Astrocyte (in vitro differentiated cells and primary cell): ENCODE data around the gene SH3BP2. TPM values are rescaled to one million over a fixed set of nuclear protein-coding genes. Genes with fewer than 3 reads are reported as not detected.

Source experiments
- DNase-seq: peaks from one replicate; pipeline ENCODE4 v3.0.0-alpha.2; 2010; ENCODE audit warnings: low read depth
- FAIRE-seq: peaks from 2 replicates; lab custom pipeline; 2011; peaks lifted over from hg19 to GRCh38; lab: Jason Lieb, UNC
- H2AFZ ChIP-seq: 2 replicates; pipeline ENCODE4 v1.6.0; 2012; ENCODE audit warnings: low read depth, low read length, inconsistent platforms
- H3K27ac ChIP-seq: 2 replicates; pipeline ENCODE4 v1.5.1; 2011; ENCODE audit warnings: low read depth, low read length, inconsistent platforms
- H3K27me3 ChIP-seq: 2 replicates; pipeline ENCODE4 v1.6.0; 2011; ENCODE audit warnings: low read length, inconsistent platforms; ENCODE audit not compliant: insufficient read depth
- H3K36me3 ChIP-seq: 2 replicates; pipeline ENCODE4 v1.5.1; 2011; ENCODE audit warnings: low read length, inconsistent platforms; ENCODE audit not compliant: insufficient read depth
- H3K4me1 ChIP-seq: 2 replicates; pipeline ENCODE4 v1.5.1; 2011; ENCODE audit warnings: low read length, inconsistent platforms; ENCODE audit not compliant: insufficient read depth
- H3K4me2 ChIP-seq: 2 replicates; pipeline ENCODE4 v1.6.0; 2012; ENCODE audit warnings: low read length, inconsistent platforms
- H3K4me3 ChIP-seq: 2 replicates; pipeline ENCODE4 v1.5.1; 2011; ENCODE audit warnings: low read depth, mild to moderate bottlenecking, low read length, inconsistent platforms; ENCODE audit not compliant: insufficient read depth
- H3K79me2 ChIP-seq: 2 replicates; pipeline ENCODE4 v1.6.0; 2012; ENCODE audit warnings: mild to moderate bottlenecking, low read length, inconsistent platforms; ENCODE audit not compliant: insufficient read depth
- H3K9ac ChIP-seq: 2 replicates; pipeline ENCODE4 v1.6.0; 2012; ENCODE audit warnings: mild to moderate bottlenecking, low read length, inconsistent platforms
- H3K9me3 ChIP-seq: 2 replicates; pipeline ENCODE4 v1.5.1; 2012; ENCODE audit warnings: low read depth, mild to moderate bottlenecking, low read length, inconsistent platforms; ENCODE audit not compliant: insufficient read depth
- H4K20me1 ChIP-seq: 2 replicates; pipeline ENCODE4 v1.6.0; 2012; ENCODE audit warnings: low read length, inconsistent platforms; ENCODE audit not compliant: insufficient read depth
- H3K27ac Mint-ChIP-seq: one replicate; pipeline ENCODE4 v1.8.0; 2021; ENCODE audit warnings: mild to moderate bottlenecking, mixed read lengths; ENCODE audit not compliant: unreplicated experiment
- H3K27me3 Mint-ChIP-seq: one replicate; pipeline ENCODE4 v1.8.0; 2021; ENCODE audit warnings: low read depth, mixed read lengths; ENCODE audit not compliant: unreplicated experiment
- H3K36me3 Mint-ChIP-seq: one replicate; pipeline ENCODE4 v1.8.0; 2021; ENCODE audit warnings: low read depth, mixed read lengths; ENCODE audit not compliant: unreplicated experiment
- H3K4me1 Mint-ChIP-seq: one replicate; pipeline ENCODE4 v1.8.0; 2021; ENCODE audit warnings: low read depth, mixed read lengths; ENCODE audit not compliant: unreplicated experiment
- H3K4me3 Mint-ChIP-seq: one replicate; pipeline ENCODE4 v1.8.0; 2021; ENCODE audit warnings: mild to moderate bottlenecking, moderate library complexity, mixed read lengths; ENCODE audit not compliant: unreplicated experiment
- H3K9me3 Mint-ChIP-seq: one replicate; pipeline ENCODE4 v1.8.0; 2021; ENCODE audit warnings: mild to moderate bottlenecking, mixed read lengths; ENCODE audit not compliant: unreplicated experiment
- EZH2 ChIP-seq: IDR thresholded peaks from 2 replicates; pipeline ENCODE4 v1.6.1; 2012; ENCODE audit warnings: mild to moderate bottlenecking, low read length, inconsistent platforms; ENCODE audit not compliant: insufficient read depth
- total RNA-seq: library from RNA; stranded (reverse); gene quantifications from 2 replicates; pipeline ENCODE4 v1.2.1, GENCODE V29; 2021
- TF ChIP-seq, protein P1 (sequence below): IDR thresholded peaks from 2 replicates; pipeline ENCODE4 v1.5.1; 2011; ENCODE audit warnings: low read depth, mild to moderate bottlenecking, inconsistent platforms, low read length, moderate library complexity; ENCODE audit not compliant: insufficient read depth

The SH3BP2 gene
- total RNA-seq, 1 donor from 2014 or later: 33.7 TPM

DNA sequence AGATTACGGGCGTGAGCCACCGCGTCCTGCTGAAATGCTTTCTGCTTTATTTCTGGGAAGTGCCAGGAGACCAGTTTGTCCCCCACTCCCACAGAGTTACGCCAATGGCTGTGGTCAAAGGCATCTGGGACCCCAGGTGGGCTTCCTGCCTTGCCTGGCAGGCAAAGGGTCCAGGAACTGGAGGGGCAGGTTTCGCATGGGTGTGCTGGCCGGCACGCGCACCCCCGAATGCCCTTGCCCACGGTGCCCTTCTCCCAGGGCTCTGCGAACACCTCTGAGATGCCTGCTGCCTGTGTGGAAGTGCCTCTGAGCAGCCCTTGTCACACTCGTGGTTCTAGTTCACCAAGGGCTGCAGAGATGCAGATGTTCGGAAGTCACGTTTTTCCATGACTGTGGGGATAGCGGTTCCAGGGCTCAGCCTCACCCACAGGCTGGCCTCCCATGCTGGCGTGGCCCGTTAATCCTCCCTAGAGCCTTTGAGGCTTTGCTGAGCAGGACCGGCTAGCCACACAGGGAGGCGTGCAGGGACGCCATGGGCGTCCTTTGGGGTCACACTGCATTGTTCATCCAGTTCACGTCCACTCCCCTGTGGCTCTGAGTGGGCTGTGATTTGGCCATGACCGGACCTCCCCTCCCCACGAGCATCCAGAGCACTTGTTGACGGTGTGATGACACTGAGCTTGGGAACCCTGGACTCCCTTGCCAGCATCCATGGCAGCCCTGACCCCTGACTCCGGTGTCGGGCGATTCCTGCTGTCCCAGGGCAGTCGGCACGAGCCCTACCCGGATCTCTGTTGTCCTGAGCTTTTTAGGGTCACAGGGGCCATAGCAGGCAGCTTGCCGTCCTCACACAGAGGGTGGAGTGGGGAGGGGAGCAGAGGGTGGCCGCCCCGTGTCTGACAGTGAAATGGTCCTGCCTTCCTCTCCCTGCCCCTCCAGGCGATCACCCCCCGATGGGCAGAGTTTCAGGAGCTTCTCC is 38.0 kb downstream of the SH3BP2 start:
- no peak overlapping the region for H3K4me2 ChIP-seq
- no peak for TF ChIP-seq EZH2
- TF ChIP-seq, protein P1, sequence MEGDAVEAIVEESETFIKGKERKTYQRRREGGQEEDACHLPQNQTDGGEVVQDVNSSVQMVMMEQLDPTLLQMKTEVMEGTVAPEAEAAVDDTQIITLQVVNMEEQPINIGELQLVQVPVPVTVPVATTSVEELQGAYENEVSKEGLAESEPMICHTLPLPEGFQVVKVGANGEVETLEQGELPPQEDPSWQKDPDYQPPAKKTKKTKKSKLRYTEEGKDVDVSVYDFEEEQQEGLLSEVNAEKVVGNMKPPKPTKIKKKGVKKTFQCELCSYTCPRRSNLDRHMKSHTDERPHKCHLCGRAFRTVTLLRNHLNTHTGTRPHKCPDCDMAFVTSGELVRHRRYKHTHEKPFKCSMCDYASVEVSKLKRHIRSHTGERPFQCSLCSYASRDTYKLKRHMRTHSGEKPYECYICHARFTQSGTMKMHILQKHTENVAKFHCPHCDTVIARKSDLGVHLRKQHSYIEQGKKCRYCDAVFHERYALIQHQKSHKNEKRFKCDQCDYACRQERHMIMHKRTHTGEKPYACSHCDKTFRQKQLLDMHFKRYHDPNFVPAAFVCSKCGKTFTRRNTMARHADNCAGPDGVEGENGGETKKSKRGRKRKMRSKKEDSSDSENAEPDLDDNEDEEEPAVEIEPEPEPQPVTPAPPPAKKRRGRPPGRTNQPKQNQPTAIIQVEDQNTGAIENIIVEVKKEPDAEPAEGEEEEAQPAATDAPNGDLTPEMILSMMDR: no peak
- H3K4me3 ChIP-seq: no peak overlapping the region
- no peaks in the 10 kb centered on the region for H3K27me3 ChIP-seq
- H4K20me1 ChIP-seq: peaks cover 17% of the 10 kb centered on the region
- FAIRE-seq: no peak
- Mint-ChIP-seq H3K9me3 (no peaks in the 10 kb centered on the region), H3K4me1 (no peaks in the 10 kb centered on the region), H3K4me3 (no peak overlapping the region), H3K36me3 (peaks cover 10% of the 10 kb centered on the region), H3K27ac (peak overlapping the region; percentile 18), H3K27me3 (no peaks in the 10 kb centered on the region)
- H3K27ac ChIP-seq: no peak overlapping the region
- peaks cover 4% of the 10 kb centered on the region for H3K36me3 ChIP-seq
- no peaks in the 10 kb centered on the region for H3K9me3 ChIP-seq
- H3K4me1 ChIP-seq: peaks cover 6% of the 10 kb centered on the region
- H2AFZ ChIP-seq: no peak overlapping the region
- no peak for DNase-seq
- H3K9ac ChIP-seq: no peak overlapping the region
- H3K79me2 ChIP-seq: peaks cover 4% of the 10 kb centered on the region

DNA sequence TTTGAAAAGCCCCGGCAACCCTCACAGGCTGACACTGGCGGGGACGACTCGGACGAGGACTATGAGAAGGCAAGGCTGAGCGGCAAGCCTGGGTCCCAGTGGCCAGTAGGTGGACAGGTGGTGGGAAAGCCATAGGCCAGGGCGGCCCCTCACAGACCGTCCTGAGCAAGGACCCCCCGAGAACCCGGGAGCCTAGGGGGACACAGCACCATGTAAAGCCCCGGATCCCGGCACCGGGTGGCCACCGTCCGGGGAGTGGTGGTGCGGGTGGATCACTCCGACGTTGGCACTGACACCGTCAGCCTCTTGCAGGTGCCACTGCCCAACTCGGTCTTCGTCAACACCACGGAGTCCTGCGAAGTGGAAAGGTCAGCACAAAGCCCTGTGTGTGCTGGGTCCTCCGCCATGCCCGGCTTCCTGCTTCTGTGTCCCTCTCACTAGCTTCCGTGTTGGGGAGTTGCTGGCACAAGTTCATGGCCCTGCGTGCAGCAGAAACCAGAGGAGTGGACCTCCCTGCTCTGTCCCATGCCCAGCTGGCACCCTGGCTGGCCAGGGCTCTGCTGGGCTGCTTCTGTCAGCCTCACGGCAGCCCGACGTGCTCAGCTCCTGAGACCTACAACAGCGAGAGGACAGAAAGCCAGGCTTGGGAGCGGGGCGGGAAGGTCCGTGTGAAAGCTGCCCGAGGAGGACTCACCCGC is 38.9 kb downstream of the SH3BP2 start:
- Mint-ChIP-seq H3K9me3 (no peaks in the 10 kb centered on the region), H3K27me3 (no peaks in the 10 kb centered on the region), H3K27ac (no peak overlapping the region), H3K4me3 (no peak overlapping the region), H3K36me3 (peaks cover 8% of the 10 kb centered on the region), H3K4me1 (no peaks in the 10 kb centered on the region)
- Histone ChIP-seq H3K27me3 (no peaks in the 10 kb centered on the region), H3K27ac (no peak overlapping the region), H3K4me3 (no peak overlapping the region), H4K20me1 (peaks cover 8% of the 10 kb centered on the region), H3K79me2 (peaks cover 4% of the 10 kb centered on the region), H2AFZ (no peak overlapping the region), H3K9ac (no peak overlapping the region), H3K9me3 (no peaks in the 10 kb centered on the region), H3K36me3 (peaks cover 6% of the 10 kb centered on the region), H3K4me1 (peaks cover 6% of the 10 kb centered on the region), H3K4me2 (no peak overlapping the region)
- DNase-seq (no peak), FAIRE-seq (no peak)
- no peak for TF ChIP-seq EZH2
- TF ChIP-seq, protein P1: no peak
